Inflammatory macrophage treated with lipopolysaccharide for 1 hour (primary cell): ENCODE results near the gene GNAS-AS1.

Experiments
- DNase-seq, 2 donors: peaks; one replicate each; pipeline ENCODE4 v3.0.0-alpha.2; 2020 to 2022

GNAS-AS1 gene

GRCh38 chr20:58774667-58775263, 75.9 kb downstream of the GNAS-AS1 start:
- DNase-seq = no peak

GRCh38 chr20:58774214-58774613, 76.5 kb downstream of the GNAS-AS1 start:
- DNase-seq = no peak

GRCh38 chr20:58772786-58773185, 77.9 kb downstream of the GNAS-AS1 start:
- no peak for DNase-seq
